HepG2 (cell line): ENCODE data around the gene CASP6. TPM values are rescaled to one million over a fixed set of nuclear protein-coding genes. Genes with fewer than 3 reads are reported as not detected.

Source experiments
- ATAC-seq: fragments of 200-7000 bp; cut with Tn5 transposase; 3 replicates; pipeline ENCODE4 v1.9.1; 2020; ENCODE audit warnings: mild to moderate bottlenecking, moderate library complexity
- BruUV-seq: library from RNA; stranded (reverse); fragments of 400-500 nt; replicated peaks from 2 replicates; lab custom pipeline; 2021; lab: Mats Ljungman, UMichigan
- CTCF ChIA-PET: fragments of 300-600 bp; formaldehyde crosslinking; extraction: SDS; loops from one replicate; lab custom pipeline; 2021; ENCODE audit warnings: low total read pairs, inconsistent platforms, low intra/inter-chr PET ratio; lab: Yijun Ruan, JAX
- POLR2A ChIA-PET: fragments of 350-600 bp; sonication (Branson Sonifier 250); formaldehyde crosslinking; loops from one replicate; lab custom pipeline; 2020; ENCODE audit warnings: antibody characterized with exemption, inconsistent platforms; lab: Yijun Ruan, JAX
- DNase-seq: peaks from one replicate; pipeline ENCODE4 v3.0.0-alpha.2; 2015; ENCODE audit warnings: low spot score
- FAIRE-seq: peaks from 3 replicates; lab custom pipeline; 2011; peaks lifted over from hg19 to GRCh38; lab: Jason Lieb, UNC
- H2AFZ ChIP-seq: one replicate; pipeline ENCODE4 v1.6.1; 2011; ENCODE audit warnings: low read length, inconsistent platforms
- H3K27ac ChIP-seq: fragments of 300-600 bp; 3 replicates; pipeline ENCODE4 v1.8.0; 2011; ENCODE audit warnings: mixed run types, mild to moderate bottlenecking, mixed read lengths, low read length, inconsistent platforms; ENCODE audit not compliant: insufficient read depth; ENCODE audit errors: extremely low read length
- H3K27me3 ChIP-seq, 2 experiments: fragments of 200-600 bp in 1 of 2; 2 replicates in 1 of 2; 3 replicates in 1 of 2; pipeline versions ENCODE4 v1.6.0 to v1.8.0; 2011; ENCODE audit warnings: low read length in 2 of 2, mild to moderate bottlenecking in 2 of 2, moderate library complexity in 2 of 2, inconsistent platforms in 1 of 2; ENCODE audit not compliant: insufficient read depth in 2 of 2, control insufficient read depth in 1 of 2
- H3K36me3 ChIP-seq, 2 experiments: fragments of 200-600 bp in 1 of 2; replicated peaks in 1 of 2; 2 replicates in 1 of 2; 3 replicates in 1 of 2; pipeline versions ENCODE4 v1.5.1 to v1.8.0; 2011; ENCODE audit warnings: low read length in 2 of 2, inconsistent platforms in 1 of 2; ENCODE audit not compliant: insufficient read depth in 2 of 2, control insufficient read depth in 1 of 2
- H3K4me1 ChIP-seq: 2 replicates; pipeline ENCODE4 v1.5.1; 2012; ENCODE audit warnings: low read length, inconsistent platforms; ENCODE audit not compliant: insufficient read depth
- H3K4me2 ChIP-seq: 2 replicates; pipeline ENCODE4 v1.6.0; 2011; ENCODE audit warnings: low read depth, low read length, inconsistent platforms
- H3K4me3 ChIP-seq, 3 experiments: fragments of 200-600 bp in 1 of 3; sonication (generic), shearing (Covaris generic) in 1 of 3; replicated peaks in 1 of 3; 2 replicates each; pipeline ENCODE4 v1.5.1; 2011 to 2016; ENCODE audit warnings: low read length in 3 of 3, inconsistent platforms in 2 of 3, low read depth in 2 of 3, mild to moderate bottlenecking in 2 of 3, control low read depth in 1 of 3, mixed read lengths in 1 of 3; ENCODE audit not compliant: insufficient read depth in 1 of 3
- H3K79me2 ChIP-seq: one replicate; pipeline ENCODE4 v1.6.1; 2011; ENCODE audit warnings: low read length, inconsistent platforms; ENCODE audit not compliant: insufficient read depth
- H3K9ac ChIP-seq: 2 replicates; pipeline ENCODE4 v1.6.0; 2011; ENCODE audit warnings: mild to moderate bottlenecking, low read depth, low read length, inconsistent platforms; ENCODE audit not compliant: insufficient read depth
- H3K9me3 ChIP-seq: 2 replicates; pipeline ENCODE4 v1.5.1; 2012; ENCODE audit warnings: mild to moderate bottlenecking, low read length
- H4K20me1 ChIP-seq: 2 replicates; pipeline ENCODE4 v1.6.0; 2011; ENCODE audit warnings: inconsistent platforms, mild to moderate bottlenecking, low read length, moderate library complexity; ENCODE audit not compliant: insufficient read depth
- ATRX ChIP-seq: sonication (generic); formaldehyde crosslinking; IDR thresholded peaks from 2 replicates; pipeline ENCODE4 v1.4.0; 2020; ENCODE audit warnings: missing genetic modification reagents, borderline replicate concordance
- MED8 ChIP-seq: sonication (generic); formaldehyde crosslinking; IDR thresholded peaks from 2 replicates; pipeline ENCODE4 v1.8.1; 2023; ENCODE audit warnings: mild to moderate bottlenecking, missing genetic modification reagents; ENCODE audit not compliant: insufficient replicate concordance
- NFE2L1 ChIP-seq: sonication (generic); formaldehyde crosslinking; IDR thresholded peaks from 2 replicates; pipeline ENCODE4 v1.4.0; 2020; ENCODE audit warnings: missing genetic modification reagents, mild to moderate bottlenecking, borderline replicate concordance
- SALL2 ChIP-seq: sonication (generic); formaldehyde crosslinking; IDR thresholded peaks from 2 replicates; pipeline ENCODE4 v1.8.1; 2023; ENCODE audit warnings: mild to moderate bottlenecking, missing genetic modification reagents, inconsistent platforms
- ZBTB7B ChIP-seq: sonication (generic); formaldehyde crosslinking; IDR thresholded peaks from 2 replicates; pipeline ENCODE4 v1.4.0; 2020; ENCODE audit warnings: missing genetic modification reagents
- ZNF136 ChIP-seq: sonication (generic); formaldehyde crosslinking; IDR thresholded peaks from 2 replicates; pipeline ENCODE4 v1.8.1; 2022; ENCODE audit warnings: low read depth, mild to moderate bottlenecking, moderate library complexity, missing genetic modification reagents
- ZNF234 ChIP-seq: sonication (generic); formaldehyde crosslinking; conservative IDR thresholded peaks from 2 replicates; pipeline ENCODE4 v1.5.1; 2020; ENCODE audit warnings: mild to moderate bottlenecking, missing genetic modification reagents
- ZNF264 ChIP-seq: sonication (generic); formaldehyde crosslinking; IDR thresholded peaks from 2 replicates; pipeline ENCODE4 v1.4.0; 2020; ENCODE audit warnings: missing genetic modification reagents
- ZNF512B ChIP-seq: sonication (generic); formaldehyde crosslinking; IDR thresholded peaks from 2 replicates; pipeline ENCODE4 v1.5.1; 2020; ENCODE audit warnings: missing genetic modification reagents, mild to moderate bottlenecking, borderline replicate concordance
- ZNF761 ChIP-seq: sonication (generic); formaldehyde crosslinking; conservative IDR thresholded peaks from 2 replicates; pipeline ENCODE4 v1.4.0; 2020; ENCODE audit warnings: mild to moderate bottlenecking, missing genetic modification reagents
- WGBS: methylation state at CpG from one replicate; pipeline ENCODE4 v1.1.6; 2017; ENCODE audit warnings: low lambda C conversion rate; 5-methylcytosine and 5-hydroxymethylcytosine counted together
- in situ Hi-C: cut with HindIII; loops from 2 replicates; pipeline ENCODE4 v1.10.0; 2017; ENCODE audit warnings: low pct_unique_long_range_greater_than_20kb; ENCODE audit not compliant: extremely low pct_ligation_motif_present
- intact Hi-C: fragments of 100-400 bp; cut with micrococcal nuclease; formaldehyde crosslinking; loops from one replicate; pipeline ENCODE4 v1.10.0; 2022; ENCODE audit not compliant: unreplicated experiment
- polyA plus RNA-seq, 8 experiments: library from polyadenylated mRNA; depleted of rRNA in 3 of 8; stranded (reverse) in 7 of 8; unstranded in 1 of 8; fragments of >200 nt; fragmentation: Illumina TruSeq in 4 of 8; extraction: Trizol in 4 of 8; gene quantifications; 2 replicates each; pipeline versions ENCODE4 v1.2.1 to v1.2.3, GENCODE V29; 2011 to 2016; ENCODE audit warnings: low read depth in 4 of 8, missing spikeins in 1 of 8, mixed read lengths in 1 of 8; ENCODE audit not compliant: insufficient read depth in 1 of 8
- total RNA-seq, 5 experiments: library from RNA; depleted of rRNA; stranded (reverse); fragments of >200 nt; fragmentation: Illumina TruSeq; extraction: Trizol; gene quantifications; 2 replicates each; pipeline ENCODE4 v1.2.3, GENCODE V29; 2016; ENCODE audit warnings: low read depth in 1 of 5
- TF ChIP-seq, protein P1 (sequence below): sonication (generic); formaldehyde crosslinking; IDR thresholded peaks from 2 replicates; pipeline ENCODE4 v1.5.1; 2020; ENCODE audit warnings: missing genetic modification reagents, mild to moderate bottlenecking, borderline replicate concordance
- TF ChIP-seq, protein P2 (sequence below): sonication (generic); formaldehyde crosslinking; conservative IDR thresholded peaks from 2 replicates; pipeline ENCODE4 v1.4.0; 2020; ENCODE audit warnings: missing genetic modification reagents

Gene CASP6
- total and polyA plus RNA-seq, 2 of the 13 experiments (the other 11 are each of a cell fraction or from before 2014, with no cell fraction given), result 19.7 to 34.6 TPM

DNA sequence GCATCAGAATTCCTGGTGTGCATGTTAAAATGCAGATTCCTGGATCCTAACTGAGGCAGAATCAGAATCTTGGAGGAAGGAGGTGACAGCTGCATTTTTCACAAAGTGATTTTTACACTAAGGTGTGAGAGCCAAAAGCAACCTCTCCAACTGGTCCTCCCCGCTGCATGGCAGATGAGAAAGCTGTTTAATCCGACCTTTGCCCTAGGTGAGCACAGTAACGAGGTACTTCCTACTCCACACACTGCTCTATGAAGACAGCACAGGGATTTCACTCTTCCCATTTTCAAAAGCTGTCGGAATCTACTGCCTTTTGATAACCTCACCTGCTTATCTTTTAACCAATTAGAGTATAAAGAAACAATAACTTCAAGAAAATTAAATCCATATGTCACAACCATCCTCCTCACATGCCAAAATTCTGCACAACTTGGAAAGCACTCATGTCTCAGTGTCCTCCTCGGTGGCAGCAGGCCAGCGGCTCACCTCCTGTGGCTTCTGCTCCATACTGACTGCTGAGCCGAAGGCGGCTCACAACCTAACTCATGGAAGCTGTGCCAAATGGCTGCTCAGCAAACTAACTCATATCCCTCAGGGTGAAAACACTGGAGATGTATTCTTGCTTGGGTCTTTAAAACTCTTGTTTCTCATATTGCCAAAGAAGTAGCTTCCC, 3.6 kb downstream of the CASP6 start:
- Histone ChIP-seq H3K36me3 (peaks cover 0 to 5% of the 10 kb centered on the region in 2 experiments; a peak in 2 of 5 replicates), H3K27me3 (no peaks in the 10 kb centered on the region), H3K9me3 (no peaks in the 10 kb centered on the region), H3K4me3 (no peak overlapping the region)
- no peak for ATAC-seq
- POLR2A ChIA-PET, result no interaction called here
- TF ChIP-seq NFE2L1 (no peak), ZBTB7B (CRISPR knock-in tag) (no peak), ZNF761 (CRISPR knock-in tag) (no peak), ZNF264 (CRISPR knock-in tag) (no peak), ZNF234 (CRISPR knock-in tag) (no peak)
- TF ChIP-seq, all 625 proteins: peak for 0
- 89% methylated on average over 5 of the region's 8 CpGs for WGBS
- BruUV-seq, result no TSS peak
- Histone ChIP-seq H3K4me2 (no peak overlapping the region), H3K79me2 (peaks cover 6% of the 10 kb centered on the region), H2AFZ (no peak overlapping the region), H3K27ac (no peak overlapping the region), H3K4me1 (peaks cover 37% of the 10 kb centered on the region), H4K20me1 (no peaks in the 10 kb centered on the region), H3K9ac (no peak overlapping the region)
- in situ Hi-C loops (no loop called here), intact Hi-C loops (loop anchor here (5.0 kb wide), 2 partner anchors 118 to 278 kb away; partner anchors contain the start of gene GAR1)
- CTCF ChIA-PET, result no interaction called here
- DNase-seq (no peak), FAIRE-seq (no peak)

DNA sequence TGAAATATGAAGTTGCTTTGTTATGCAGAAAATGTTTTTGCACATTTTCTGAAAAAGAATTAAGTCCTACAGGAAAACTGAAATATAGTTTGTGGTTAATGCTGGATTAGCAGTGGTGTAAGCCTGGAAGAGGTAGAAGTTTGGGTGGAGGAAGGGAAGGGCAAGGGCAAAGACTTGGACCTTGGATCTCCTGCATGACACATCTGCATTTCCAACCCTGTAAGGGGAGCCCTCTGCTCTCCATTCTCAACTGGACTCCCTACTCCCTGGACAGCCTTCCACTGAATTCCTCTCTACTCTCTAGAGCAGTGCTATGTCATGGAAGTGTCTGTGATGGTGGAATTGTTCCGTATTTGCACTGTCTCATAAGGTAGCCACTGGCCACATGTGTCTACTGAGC, 4.6 kb downstream of the CASP6 start:
- H3K9me3 ChIP-seq, result no peaks in the 10 kb centered on the region
- H3K4me2 ChIP-seq, result no peak overlapping the region
- no peak overlapping the region for H3K4me3 ChIP-seq
- in situ Hi-C loops, result no loop called here
- H3K4me1 ChIP-seq, result peaks cover 32% of the 10 kb centered on the region
- ChIA-PET POLR2A (no interaction called here), CTCF (no interaction called here)
- DNase-seq (peak; percentile 13), FAIRE-seq (no peak), ATAC-seq (peak; percentile 40)
- H3K79me2 ChIP-seq, result peaks cover 6% of the 10 kb centered on the region
- no peaks in the 10 kb centered on the region for H4K20me1 ChIP-seq
- H2AFZ ChIP-seq, result no peak overlapping the region
- no peak overlapping the region for H3K9ac ChIP-seq
- WGBS, result 57% methylated on average over 1 of the region's 1 CpG
- H3K27ac ChIP-seq, result no peak overlapping the region
- H3K27me3 ChIP-seq, result no peaks in the 10 kb centered on the region
- BruUV-seq, result no TSS peak
- peaks cover 0 to 5% of the 10 kb centered on the region in 2 experiments; a peak in 2 of 5 replicates for H3K36me3 ChIP-seq
- intact Hi-C loops, result no loop called here
- TF ChIP-seq MED8 (CRISPR knock-in tag), result no peak
- TF ChIP-seq, protein P1, sequence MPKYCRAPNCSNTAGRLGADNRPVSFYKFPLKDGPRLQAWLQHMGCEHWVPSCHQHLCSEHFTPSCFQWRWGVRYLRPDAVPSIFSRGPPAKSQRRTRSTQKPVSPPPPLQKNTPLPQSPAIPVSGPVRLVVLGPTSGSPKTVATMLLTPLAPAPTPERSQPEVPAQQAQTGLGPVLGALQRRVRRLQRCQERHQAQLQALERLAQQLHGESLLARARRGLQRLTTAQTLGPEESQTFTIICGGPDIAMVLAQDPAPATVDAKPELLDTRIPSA (CRISPR knock-in tag), result no peak
- TF ChIP-seq ZNF136 (CRISPR knock-in tag), result no peak
- no peak for TF ChIP-seq ATRX (CRISPR knock-in tag)
- no peak for TF ChIP-seq ZNF512B (CRISPR knock-in tag)
- TF ChIP-seq SALL2 (CRISPR knock-in tag), result no peak
- TF ChIP-seq, protein P2, sequence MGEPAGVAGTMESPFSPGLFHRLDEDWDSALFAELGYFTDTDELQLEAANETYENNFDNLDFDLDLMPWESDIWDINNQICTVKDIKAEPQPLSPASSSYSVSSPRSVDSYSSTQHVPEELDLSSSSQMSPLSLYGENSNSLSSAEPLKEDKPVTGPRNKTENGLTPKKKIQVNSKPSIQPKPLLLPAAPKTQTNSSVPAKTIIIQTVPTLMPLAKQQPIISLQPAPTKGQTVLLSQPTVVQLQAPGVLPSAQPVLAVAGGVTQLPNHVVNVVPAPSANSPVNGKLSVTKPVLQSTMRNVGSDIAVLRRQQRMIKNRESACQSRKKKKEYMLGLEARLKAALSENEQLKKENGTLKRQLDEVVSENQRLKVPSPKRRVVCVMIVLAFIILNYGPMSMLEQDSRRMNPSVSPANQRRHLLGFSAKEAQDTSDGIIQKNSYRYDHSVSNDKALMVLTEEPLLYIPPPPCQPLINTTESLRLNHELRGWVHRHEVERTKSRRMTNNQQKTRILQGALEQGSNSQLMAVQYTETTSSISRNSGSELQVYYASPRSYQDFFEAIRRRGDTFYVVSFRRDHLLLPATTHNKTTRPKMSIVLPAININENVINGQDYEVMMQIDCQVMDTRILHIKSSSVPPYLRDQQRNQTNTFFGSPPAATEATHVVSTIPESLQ (CRISPR knock-in tag), result no peak
